HG03095 (cell line): ENCODE data around the gene RGS3.
"Not testable (repeated sequence)": the region's sequence is repeated elsewhere in the genome, so short reads cannot be mapped to it uniquely, and the experiment has no call there.

Experiments used
- ATAC-seq: cut with Tn5 transposase; IDR thresholded peaks from one replicate; pipeline ENCODE4 v1.9.1; 2021; ENCODE audit warnings: moderate library complexity; ENCODE audit not compliant: unreplicated experiment

Gene RGS3

DNA sequence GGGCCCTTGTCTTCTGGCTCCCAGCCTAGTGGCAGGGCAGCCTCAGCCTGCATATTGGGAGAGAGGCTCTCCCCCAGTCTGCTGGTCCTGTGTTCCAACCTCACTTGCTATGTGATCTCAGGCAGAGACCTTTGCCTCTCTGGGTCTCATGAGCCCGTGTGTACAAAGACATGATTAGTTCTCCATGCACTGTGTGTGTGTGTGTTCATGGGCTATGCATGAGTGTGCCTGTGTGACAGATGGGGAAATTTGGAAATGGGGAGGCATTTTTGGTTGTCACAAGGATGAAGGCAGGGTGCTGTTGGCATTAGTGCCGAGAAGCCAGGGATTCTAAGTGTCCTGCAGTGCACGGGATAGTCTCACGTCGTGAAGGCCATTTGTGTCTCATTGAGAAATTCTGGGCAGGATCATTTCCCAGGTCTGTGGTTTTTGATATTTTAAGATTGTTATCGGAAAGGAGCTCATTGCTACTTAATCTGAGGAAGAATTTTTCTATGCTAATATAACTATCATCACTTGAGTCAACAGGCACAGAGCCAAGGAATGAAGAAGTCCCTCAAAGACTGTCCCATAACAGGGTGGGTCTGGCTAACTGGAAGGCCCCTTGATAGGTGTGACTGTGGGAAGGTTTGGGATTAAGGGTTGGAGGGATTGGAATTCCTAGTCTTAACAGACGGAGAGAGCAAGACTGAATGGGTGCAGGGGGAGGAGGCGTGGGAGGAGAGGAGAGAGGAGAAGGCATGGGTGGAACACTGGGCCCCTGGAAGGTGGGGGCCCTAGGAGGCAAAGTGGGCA lies 168.5 kb downstream of the RGS3 start:
- no peak for ATAC-seq

DNA sequence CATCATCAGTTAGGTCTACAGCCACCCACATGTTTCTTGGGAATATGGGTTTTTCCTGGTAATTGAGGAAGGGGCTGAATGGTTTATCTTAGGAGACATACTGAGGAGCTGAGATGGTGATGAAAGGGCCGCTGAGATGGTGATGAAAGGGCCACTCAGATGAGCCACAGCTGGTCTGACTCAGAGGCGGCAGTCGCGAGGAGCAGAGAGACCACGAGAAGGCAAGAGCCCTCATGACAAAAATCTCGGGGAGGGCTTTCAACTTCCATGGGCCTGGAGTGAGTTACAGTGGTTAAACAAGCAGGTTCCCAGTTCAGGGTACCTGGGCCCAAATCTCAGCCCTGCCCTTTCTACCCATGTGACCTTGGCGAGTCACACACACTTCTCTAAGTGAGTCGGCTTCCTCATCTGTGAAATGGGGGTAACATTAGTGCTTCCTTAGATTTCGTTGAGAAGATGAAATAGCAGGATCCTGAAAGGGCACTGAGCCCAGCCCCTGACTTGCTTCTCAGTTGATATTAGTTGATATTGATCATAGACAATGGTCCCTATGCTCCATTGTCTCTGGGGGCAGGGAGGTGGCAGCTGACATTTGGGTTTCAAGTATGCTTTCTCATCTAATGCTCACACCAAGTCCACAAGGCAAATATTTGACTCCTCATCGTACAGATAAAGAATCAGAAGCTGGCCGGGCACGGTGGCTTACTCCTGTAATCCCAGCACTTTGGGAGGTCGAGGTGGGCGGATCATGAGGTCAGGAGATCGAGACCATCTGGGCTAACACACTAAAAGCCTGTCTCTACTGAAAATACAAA lies 169.5 kb downstream of the RGS3 start:
- no peak for ATAC-seq

DNA sequence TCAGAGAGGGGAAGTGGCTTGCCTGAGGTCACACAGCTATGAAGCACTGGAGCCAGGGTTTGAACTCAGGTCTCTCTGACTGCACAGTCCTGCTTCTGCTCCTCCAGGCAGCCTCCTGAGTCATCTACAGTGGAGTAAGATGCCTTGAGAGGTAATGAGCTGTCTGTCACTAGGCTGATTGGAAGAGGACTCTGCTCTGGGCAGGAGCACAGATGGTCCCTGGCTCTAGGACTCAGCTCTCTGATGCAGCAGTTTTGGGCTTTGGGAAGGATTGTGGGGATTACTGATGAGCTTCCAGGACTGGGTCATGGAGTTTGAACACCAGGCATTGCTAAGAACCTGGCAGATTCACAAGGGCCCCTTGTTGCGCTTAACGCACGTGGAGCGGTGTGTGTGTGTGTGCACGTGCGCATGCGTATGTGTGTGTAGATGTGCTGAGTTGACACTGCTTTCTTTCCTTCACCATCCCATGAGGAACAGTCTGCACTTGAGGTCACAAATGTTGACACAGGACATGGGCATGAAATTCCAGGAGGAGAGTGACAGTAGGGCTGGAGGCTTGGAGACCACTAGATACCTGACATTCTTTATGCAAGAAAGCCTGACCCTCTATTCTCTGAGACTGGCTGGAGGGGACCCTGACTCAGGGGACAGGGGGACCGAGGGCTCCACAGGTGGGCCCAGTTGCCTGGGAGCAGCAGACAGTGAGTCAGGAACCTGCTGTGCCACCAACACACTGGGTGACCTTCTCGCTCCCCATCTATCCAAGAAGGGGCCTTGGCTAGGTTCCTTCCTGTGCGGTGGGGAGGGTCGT lies 170.5 kb downstream of the RGS3 start:
- ATAC-seq = no peak

DNA sequence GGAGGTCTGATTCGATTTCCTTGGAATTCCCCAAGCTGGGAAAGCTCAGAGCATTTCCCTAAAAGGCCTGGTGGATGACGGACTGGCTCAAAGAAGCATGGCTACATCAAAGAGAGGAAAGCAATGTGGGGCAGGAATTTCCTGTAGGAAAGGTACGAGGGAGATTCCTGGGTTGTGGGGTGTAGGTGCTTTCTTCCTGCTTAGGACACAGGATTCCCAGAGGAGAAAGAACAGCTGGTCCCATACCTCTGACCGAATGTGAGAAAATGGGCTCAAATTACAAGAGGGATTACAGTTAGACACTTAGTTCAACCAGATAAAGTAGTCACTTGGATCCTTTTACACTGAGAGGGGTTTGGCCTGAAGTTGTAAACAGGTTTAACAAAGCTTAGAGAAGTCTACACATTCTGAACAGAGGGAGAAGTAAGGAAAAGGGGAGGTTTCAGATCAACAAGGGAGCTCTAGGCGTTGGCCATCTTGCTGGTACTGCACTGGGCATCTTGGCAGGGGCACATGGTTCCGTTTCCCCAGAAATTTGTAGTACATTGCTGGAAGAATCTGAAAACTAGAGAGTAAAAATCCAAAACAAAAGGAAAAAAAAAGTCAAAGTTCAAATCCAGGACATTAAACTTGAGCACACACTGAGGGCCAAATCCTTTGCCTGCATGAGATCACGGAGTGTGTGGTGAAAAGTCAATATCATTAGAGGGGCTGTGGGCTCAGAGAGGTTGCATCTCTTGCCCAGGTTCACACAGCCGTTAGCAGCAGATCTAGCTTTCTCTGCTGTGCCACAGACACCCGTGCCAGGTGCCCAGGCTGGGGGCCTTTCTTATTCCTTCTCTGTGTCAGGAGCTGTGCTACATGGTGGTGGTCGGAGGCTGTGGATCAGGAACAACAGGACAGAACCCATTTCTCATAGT lies 171.3 kb downstream of the RGS3 start:
- ATAC-seq = no peak

DNA sequence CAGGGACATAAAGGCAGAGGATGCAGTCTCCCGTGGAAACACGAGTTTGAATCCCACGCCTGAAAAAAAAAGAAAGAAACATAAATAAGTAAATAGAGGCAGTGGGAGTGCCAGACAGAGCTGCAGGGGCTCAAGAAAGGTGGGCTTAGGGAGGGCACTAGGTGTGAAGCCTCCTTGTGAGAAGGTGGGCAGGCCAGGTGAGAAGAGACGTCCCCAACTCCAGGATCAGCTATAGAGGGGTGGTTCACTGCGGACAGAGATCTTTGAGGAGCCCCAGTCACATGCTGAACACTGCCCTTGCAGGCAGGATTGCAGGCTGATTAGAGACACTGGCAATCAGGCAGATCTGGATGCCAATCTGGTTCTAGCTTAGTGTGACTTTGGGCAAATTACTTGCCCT lies 172.1 kb downstream of the RGS3 start:
- ATAC-seq = no peak

DNA sequence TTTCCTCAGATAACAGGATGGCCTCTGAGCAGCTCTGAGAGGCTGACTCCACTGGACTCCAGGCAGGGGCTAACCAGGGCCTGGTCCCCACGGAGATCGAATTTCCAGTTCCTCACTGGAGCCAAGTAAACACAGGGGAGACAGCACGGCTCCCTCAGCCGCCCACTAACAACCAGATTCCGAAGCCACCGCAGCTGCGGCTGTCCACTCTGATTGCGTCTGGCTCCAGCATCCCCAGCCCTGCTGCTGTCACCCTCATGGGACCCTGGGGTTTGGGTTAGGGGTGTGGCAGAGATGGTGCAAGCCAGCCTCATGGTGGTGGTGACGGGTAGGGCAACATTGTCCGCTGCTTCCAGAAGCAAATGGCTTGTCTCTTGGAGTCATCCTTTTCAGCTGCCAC lies 172.6 kb downstream of the RGS3 start:
- no peak for ATAC-seq

DNA sequence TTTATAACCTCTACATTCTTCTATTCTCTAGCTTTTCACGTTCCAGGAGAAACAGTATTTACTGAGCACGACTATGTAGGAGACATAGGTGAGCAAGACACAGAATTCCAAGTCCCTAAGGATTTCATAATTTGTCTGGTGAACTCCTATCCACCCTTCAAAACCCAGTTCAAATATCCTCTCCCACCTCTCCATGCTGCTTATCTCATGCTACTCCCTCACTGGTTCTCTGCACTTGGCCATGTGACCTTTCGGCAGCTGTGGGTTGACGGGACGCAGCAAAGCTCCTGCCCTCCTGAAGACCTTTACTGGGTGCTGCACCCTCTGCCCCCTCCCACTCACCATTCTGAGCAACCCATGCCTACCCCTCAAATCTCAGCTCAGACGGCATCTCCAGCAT lies 173.2 kb downstream of the RGS3 start:
- ATAC-seq = no peak

DNA sequence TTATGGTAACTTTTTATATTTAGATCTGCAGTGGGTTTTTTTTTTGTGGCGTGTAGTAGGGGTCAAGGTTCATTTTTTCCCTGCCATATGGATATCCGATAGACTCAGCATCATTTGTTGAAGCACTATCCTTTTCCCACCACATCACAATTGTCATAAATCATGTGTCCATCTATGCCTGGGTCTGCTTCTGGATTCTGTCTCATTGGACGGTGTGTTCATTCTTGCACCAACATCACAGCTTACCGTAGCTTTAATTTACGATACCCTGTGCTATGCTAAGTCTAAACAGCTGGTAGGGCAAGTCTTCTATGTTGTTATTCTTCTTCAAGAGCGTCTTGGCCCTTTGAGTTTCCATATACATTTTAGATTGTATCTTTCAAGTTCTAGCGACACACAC lies 175.0 kb downstream of the RGS3 start:
- no peak for ATAC-seq

DNA sequence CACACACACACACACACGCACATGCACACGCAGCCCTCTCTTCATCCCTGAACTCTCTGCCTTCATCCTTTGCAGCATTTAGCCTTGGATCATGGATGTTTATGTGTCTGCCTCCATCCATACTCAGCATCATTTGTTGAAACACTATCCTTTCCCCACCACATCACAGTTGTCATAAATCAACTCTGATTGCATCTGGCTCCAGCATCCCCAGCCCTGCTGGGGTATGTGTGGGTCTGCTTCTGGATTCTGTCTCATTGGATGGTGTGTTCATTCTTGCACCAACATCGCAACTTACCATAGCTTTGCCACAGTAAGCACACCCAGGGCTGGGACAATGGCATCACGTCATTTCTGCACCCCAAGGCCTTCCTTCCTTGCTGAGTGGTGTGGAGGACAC lies 175.4 kb downstream of the RGS3 start:
- ATAC-seq = no peak

DNA sequence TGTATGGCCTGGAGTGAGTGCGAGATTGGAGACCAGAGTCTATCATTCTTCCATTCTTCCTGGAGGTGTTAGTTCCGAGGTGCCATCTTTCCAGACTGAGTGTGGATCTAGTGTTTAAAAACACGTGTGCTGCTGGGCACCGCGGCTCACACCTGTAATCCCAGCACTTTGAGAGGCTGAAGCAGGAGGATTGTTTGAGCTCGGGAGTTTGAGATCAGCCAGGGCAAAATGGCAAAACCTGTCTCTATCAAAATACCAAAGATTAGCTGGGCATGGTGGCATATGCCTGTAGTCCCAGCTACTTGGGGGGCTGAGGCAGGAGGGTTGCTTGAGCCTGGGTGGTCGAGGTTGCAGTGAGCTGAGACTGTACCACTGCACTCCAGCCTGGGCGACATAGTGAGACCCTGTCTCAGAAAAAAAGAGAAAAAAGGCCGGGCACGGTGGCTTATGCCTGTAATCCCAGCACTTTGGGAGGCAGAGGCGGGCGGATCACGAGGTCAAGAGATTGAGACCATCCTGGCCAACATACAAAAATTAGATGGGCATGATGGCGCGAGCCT lies 176.0 kb downstream of the RGS3 start:
- ATAC-seq = not testable (repeated sequence)

DNA sequence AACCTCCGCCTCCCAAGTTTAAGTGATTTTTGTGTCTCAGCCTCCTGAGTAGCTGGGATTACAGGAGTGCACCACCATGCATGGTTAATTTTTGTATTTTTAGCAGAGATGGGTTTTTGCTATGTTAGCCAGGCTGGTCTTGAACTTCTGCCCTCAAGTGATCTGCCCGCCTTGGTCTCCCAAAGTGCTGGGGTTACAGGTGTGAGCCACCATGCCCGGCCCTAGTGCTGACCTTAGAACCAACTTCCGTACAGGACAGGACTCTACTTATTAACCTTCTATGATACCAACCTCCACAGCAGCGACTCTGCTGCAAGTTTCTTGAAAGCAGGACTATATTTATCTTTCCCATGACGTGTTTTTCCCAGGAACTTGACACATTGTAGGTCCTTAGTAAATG lies 176.9 kb downstream of the RGS3 start:
- no peak for ATAC-seq

DNA sequence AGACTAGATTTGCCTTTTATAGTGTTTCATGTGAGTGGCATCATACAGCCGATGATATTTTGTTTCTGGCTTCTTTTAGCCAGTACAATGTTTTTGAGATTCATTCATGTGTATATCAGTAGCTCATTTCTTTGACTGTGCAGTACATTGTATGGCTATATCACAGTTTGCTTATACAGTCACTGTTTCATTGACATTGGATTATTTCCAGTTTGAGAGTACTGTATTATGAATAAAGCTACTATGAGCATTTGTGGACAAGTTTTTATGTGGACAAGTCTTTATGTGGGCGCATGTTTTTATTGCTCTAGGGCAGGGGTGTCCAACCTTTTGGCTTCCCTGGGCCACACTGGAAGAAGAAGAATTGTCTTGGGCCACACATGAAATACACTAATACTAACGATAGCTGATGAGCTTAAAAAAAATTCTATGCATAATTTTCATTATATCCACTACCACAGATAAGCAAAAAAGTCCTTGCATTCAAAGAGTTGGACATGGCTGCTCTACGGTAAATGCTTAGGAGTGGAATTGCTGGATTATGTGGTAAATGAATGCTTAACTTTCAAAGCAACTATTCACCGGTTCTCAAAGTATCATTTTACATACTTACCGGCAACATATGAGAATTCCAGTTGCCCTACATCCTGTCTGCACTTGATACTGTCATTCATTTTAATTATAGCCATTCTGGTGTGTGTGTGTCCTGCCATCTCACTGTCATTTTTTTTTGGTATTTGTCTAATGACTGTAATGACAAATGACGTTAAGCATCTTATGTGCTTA lies 177.8 kb downstream of the RGS3 start:
- no peak for ATAC-seq

DNA sequence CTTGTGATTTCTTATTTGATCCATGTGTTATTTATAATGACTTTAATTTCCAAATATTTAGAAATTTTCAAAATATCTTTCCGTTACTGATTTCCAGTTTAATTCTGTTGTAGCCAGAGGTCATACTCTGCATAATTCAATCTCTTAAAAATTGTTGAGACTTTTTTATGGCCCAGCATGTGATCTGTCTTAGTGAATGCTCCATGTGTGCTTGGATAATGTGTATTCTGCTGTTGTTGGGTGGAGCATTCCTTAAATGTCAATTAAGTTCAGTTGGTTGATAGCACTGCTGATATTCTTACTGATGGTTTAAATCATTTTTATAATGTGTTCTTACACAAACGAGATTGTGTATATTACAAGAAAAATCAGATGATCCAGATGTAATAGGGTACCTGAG lies 180.8 kb downstream of the RGS3 start:
- ATAC-seq = no peak

DNA sequence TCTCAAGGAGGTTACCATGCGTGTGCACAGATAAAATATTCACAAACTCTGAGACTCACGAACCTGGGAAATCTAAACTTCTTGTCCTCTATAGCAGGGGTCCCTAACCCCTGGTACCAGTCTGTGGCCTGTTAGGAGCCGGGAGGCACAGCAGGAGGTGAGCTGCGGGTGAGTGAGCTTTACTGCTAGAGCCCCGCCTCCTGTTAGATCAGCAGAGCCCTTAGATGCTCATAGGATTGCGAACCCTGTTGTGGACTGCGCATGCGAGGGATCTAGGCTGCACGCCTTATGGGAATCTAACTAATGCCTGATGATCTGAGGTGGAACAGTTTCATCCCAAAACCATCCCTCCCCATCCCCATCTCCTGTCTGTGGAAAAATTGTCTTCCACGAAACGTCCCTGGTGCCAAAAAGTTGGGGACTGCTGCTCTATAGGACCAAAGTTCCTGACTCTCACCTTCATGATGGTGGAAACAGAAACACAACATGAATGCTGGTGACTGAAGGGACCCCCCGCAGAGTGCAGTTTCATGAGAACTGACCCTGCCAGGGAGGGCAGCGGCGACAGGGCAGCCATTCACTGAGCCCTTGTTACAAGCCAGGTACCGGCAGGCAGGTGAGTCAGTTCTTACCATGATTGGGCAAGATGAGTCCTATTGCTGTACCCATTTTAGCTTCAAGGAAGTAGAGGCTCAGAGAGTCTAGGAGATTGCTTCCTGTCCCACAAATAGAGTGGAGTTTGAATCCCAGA lies 181.9 kb downstream of the RGS3 start:
- ATAC-seq = no peak

DNA sequence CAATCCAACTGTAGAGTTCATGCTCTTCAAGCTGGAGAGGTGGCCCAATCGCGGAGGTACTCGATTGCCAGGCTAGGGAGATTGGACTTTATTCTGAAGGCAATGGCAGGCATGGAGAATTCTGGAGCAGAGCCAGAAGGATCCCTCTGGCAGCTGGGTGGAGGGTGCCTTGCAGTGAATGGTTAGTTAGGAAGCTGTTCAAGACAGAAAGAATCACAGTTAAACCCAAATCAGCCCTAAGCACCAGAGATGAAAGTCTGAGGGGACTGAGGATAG lies 182.4 kb downstream of the RGS3 start:
- no peak for ATAC-seq

DNA sequence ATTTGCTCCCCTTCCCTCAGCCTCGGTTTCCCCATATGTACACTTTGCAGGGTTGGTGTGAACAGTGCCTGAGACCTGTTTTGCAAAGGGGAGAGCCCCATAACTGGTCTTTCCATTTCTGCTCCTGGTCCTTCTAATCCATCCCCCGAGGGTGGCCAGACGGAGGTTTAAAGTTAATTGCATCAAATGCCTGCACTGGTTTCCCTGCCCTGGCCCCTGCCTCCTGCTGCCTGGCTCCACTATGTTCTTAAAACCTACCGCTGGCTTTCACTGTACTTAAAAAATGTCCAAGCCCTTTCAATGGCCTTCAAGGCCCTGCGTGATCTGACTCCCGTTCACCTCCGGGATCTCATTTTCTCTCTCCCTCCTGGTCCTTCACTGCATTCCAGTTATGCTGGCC lies 183.0 kb downstream of the RGS3 start:
- no peak for ATAC-seq
